Cardiac muscle cell (in vitro differentiated cells and primary cell): ENCODE measurements around the gene PLPPR2. TPM values are rescaled to one million over a fixed set of nuclear protein-coding genes. Genes with fewer than 3 reads are reported as not detected.

Experiments used
- polyA plus RNA-seq: library from polyadenylated mRNA; unstranded; fragments of >200 nt; fragmentation: Nextera tagmentation; extraction: Ambion mirVana; gene quantifications from 2 replicates; pipeline ENCODE4 v1.2.1, GENCODE V29; 2016
- total RNA-seq: library from RNA; depleted of rRNA; stranded (reverse); fragments of >200 nt; gene quantifications from 2 replicates; pipeline ENCODE4 v1.2.3, GENCODE V29; 2016

Gene PLPPR2
- total and polyA plus RNA-seq, 2 experiments from 2014 or later, result 13.4 to 14.9 TPM

Other genes with a start within 250 kb of the PLPPR2 start
- 15.8 and 127 TPM in 2 replicates for gene SPC24, start 199.7 kb upstream of the PLPPR2 start, total RNA-seq
- 7.1 and 25.8 TPM in 2 replicates for gene SPC24, start 199.7 kb upstream of the PLPPR2 start, polyA plus RNA-seq
- 73.0 and 106 TPM in 2 replicates for gene KANK2, start 157.9 kb upstream of the PLPPR2 start, total RNA-seq
- 38.9 and 43.9 TPM in 2 replicates for gene KANK2, start 157.9 kb upstream of the PLPPR2 start, polyA plus RNA-seq
- gene ANGPTL8, start 115.8 kb upstream of the PLPPR2 start, total RNA-seq, result 1.5 TPM in 1 of 2 replicates, not detected in the other
- 0.71 and 1.7 TPM in 2 replicates for gene ANGPTL8, start 115.8 kb upstream of the PLPPR2 start, polyA plus RNA-seq
- gene DOCK6, start 92.9 kb upstream of the PLPPR2 start, total RNA-seq, result 9.1 and 75.6 TPM in 2 replicates
- 12.2 and 21.5 TPM in 2 replicates for gene DOCK6, start 92.9 kb upstream of the PLPPR2 start, polyA plus RNA-seq
- not detected in 2 replicates for gene TSPAN16, start 59.3 kb upstream of the PLPPR2 start, total RNA-seq
- gene TSPAN16, start 59.3 kb upstream of the PLPPR2 start, polyA plus RNA-seq, result not detected in 2 replicates
- 14.6 and 19.1 TPM in 2 replicates for gene RAB3D, start 15.8 kb upstream of the PLPPR2 start, total RNA-seq
- gene RAB3D, start 15.8 kb upstream of the PLPPR2 start, polyA plus RNA-seq, result 10.2 and 10.8 TPM in 2 replicates
- 137 and 250 TPM in 2 replicates for gene TMEM205, start 9.2 kb upstream of the PLPPR2 start, total RNA-seq
- 110 and 154 TPM in 2 replicates for gene TMEM205, start 9.2 kb upstream of the PLPPR2 start, polyA plus RNA-seq
- 3.8 and 9.3 TPM in 2 replicates for gene CCDC159, start 8.9 kb upstream of the PLPPR2 start, total RNA-seq
- 8.7 and 9.7 TPM in 2 replicates for gene CCDC159, start 8.9 kb upstream of the PLPPR2 start, polyA plus RNA-seq
- gene SWSAP1, start 19.2 kb downstream of the PLPPR2 start, total RNA-seq, result 2.1 and 5.4 TPM in 2 replicates
- 7.2 and 7.5 TPM in 2 replicates for gene SWSAP1, start 19.2 kb downstream of the PLPPR2 start, polyA plus RNA-seq
- 47.1 and 53.7 TPM in 2 replicates for gene EPOR, start 28.9 kb downstream of the PLPPR2 start, total RNA-seq
- 46.8 and 54.0 TPM in 2 replicates for gene EPOR, start 28.9 kb downstream of the PLPPR2 start, polyA plus RNA-seq
- 29.2 and 52.1 TPM in 2 replicates for gene RGL3, start 63.9 kb downstream of the PLPPR2 start, total RNA-seq
- gene RGL3, start 63.9 kb downstream of the PLPPR2 start, polyA plus RNA-seq, result 32.2 and 38.9 TPM in 2 replicates
- 3.8 and 3.9 TPM in 2 replicates for gene ODAD3, start 79.7 kb downstream of the PLPPR2 start, total RNA-seq
- gene ODAD3, start 79.7 kb downstream of the PLPPR2 start, polyA plus RNA-seq, result 3.4 and 5.1 TPM in 2 replicates
- gene PRKCSH, start 80.2 kb downstream of the PLPPR2 start, total RNA-seq, result 122 and 151 TPM in 2 replicates
- gene PRKCSH, start 80.2 kb downstream of the PLPPR2 start, polyA plus RNA-seq, result 135 and 162 TPM in 2 replicates
- gene ELAVL3, start 125.6 kb downstream of the PLPPR2 start, total RNA-seq, result 0.09 and 0.18 TPM in 2 replicates
- gene ELAVL3, start 125.6 kb downstream of the PLPPR2 start, polyA plus RNA-seq, result 0.10 TPM in 1 of 2 replicates, not detected in the other
- 13.8 and 19.0 TPM in 2 replicates for gene ZNF653, start 150.4 kb downstream of the PLPPR2 start, total RNA-seq
- 10.6 and 14.4 TPM in 2 replicates for gene ZNF653, start 150.4 kb downstream of the PLPPR2 start, polyA plus RNA-seq
- 71.5 and 91.3 TPM in 2 replicates for gene ECSIT, start 173.7 kb downstream of the PLPPR2 start, total RNA-seq
- gene ECSIT, start 173.7 kb downstream of the PLPPR2 start, polyA plus RNA-seq, result 56.6 and 64.0 TPM in 2 replicates
- 288 and 520 TPM in 2 replicates for gene CNN1, start 183.4 kb downstream of the PLPPR2 start, total RNA-seq
- gene CNN1, start 183.4 kb downstream of the PLPPR2 start, polyA plus RNA-seq, result 219 and 388 TPM in 2 replicates
- gene ELOF1, start 203.8 kb downstream of the PLPPR2 start, total RNA-seq, result 44.3 and 45.3 TPM in 2 replicates
- 80.2 and 98.6 TPM in 2 replicates for gene ELOF1, start 203.8 kb downstream of the PLPPR2 start, polyA plus RNA-seq
- gene ACP5, start 222.2 kb downstream of the PLPPR2 start, total RNA-seq, result 1.9 TPM in 1 of 2 replicates, not detected in the other
- gene ACP5, start 222.2 kb downstream of the PLPPR2 start, polyA plus RNA-seq, result 1.1 and 1.2 TPM in 2 replicates
- 19.9 and 23.0 TPM in 2 replicates for gene ZNF627, start 242.1 kb downstream of the PLPPR2 start, total RNA-seq
- gene ZNF627, start 242.1 kb downstream of the PLPPR2 start, polyA plus RNA-seq, result 17.5 and 19.4 TPM in 2 replicates